Midbrain (tissue), 1 donor: ENCODE data around the gene MT1A.
"Not testable (repeated sequence)": the region's sequence is repeated elsewhere in the genome, so short reads cannot be mapped to it uniquely, and the experiment has no call there.

ENCODE experiments used
- DNase-seq: peaks from one replicate; lab custom pipeline; 2025; lab: John Stamatoyannopoulos, UW

Gene MT1A

GRCh38 chr16:56610017-56610608 is 28.4 kb upstream of the MT1A start:
- peak; percentile 59 for DNase-seq

GRCh38 chr16:56610609-56611111 is 27.8 kb upstream of the MT1A start:
- DNase-seq, result no peak

GRCh38 chr16:56611281-56611833 is 27.1 kb upstream of the MT1A start:
- peak; percentile 40 for DNase-seq

GRCh38 chr16:56613706-56614105 is 24.8 kb upstream of the MT1A start:
- no peak for DNase-seq

GRCh38 chr16:56614549-56614991 is 23.9 kb upstream of the MT1A start:
- no peak for DNase-seq

GRCh38 chr16:56615353-56615752 is 23.1 kb upstream of the MT1A start:
- DNase-seq, result no peak

- no peak for DNase-seq
These were observed 21.8 kb upstream of the MT1A start for GRCh38 chr16:56616608-56617211.

GRCh38 chr16:56617212-56618085 is 21.0 kb upstream of the MT1A start:
- DNase-seq, result no peak

GRCh38 chr16:56618138-56618537 is 20.3 kb upstream of the MT1A start:
- DNase-seq, result no peak

- DNase-seq, result no peak
These were observed 18.0 kb upstream of the MT1A start for GRCh38 chr16:56620339-56620897.

GRCh38 chr16:56621665-56622445 is 16.6 kb upstream of the MT1A start:
- DNase-seq, result not testable (repeated sequence)

- DNase-seq, result not testable (repeated sequence)
These were observed 15.3 kb upstream of the MT1A start for GRCh38 chr16:56623184-56623583.

GRCh38 chr16:56623637-56624036 is 14.8 kb upstream of the MT1A start:
- no peak for DNase-seq

- DNase-seq, result peak; percentile 68
These were observed 13.1 kb upstream of the MT1A start, which contains the start of gene MT1E for GRCh38 chr16:56625140-56625942. TSS of gene MT1E (plus strand) at chr16:56625781. CDS start at chr16:56625852, 71 bp downstream.

- DNase-seq, result no peak
These were observed 12.4 kb upstream of the MT1A start for GRCh38 chr16:56625943-56626654.

GRCh38 chr16:56626685-56627084 is 11.8 kb upstream of the MT1A start:
- DNase-seq, result no peak

- no peak for DNase-seq
These were observed 9.7 kb upstream of the MT1A start for GRCh38 chr16:56628486-56629350.

GRCh38 chr16:56629531-56629930 is 8.9 kb upstream of the MT1A start:
- no peak for DNase-seq

- no peak for DNase-seq
These were observed 8.3 kb upstream of the MT1A start for GRCh38 chr16:56630134-56630533.
